Natural killer cell (primary cell): ENCODE measurements around the gene GRB7. TPM values are rescaled to one million over a fixed set of nuclear protein-coding genes. Genes with fewer than 3 reads are reported as not detected.

ENCODE experiments used
- ATAC-seq, 3 donors: fragments of 150-1000 bp in 2 of 3; fragments of 200-7000 bp in 1 of 3; cut with Tn5 transposase; 1 replicate in 1 of 3; 2 replicates in 2 of 3; pipeline ENCODE4 v1.10.0; 2021; ENCODE audit warnings: mild to moderate bottlenecking in 2 of 3, moderate library complexity in 2 of 3
- DNase-seq, 2 donors: peaks; one replicate each; pipeline versions ENCODE4 v3.0.0 to v3.0.0-alpha.2; 2013 to 2021; ENCODE audit warnings: mixed read lengths in 1 of 2
- H3K27ac ChIP-seq: one replicate; pipeline ENCODE4 v1.5.1; 2013; ENCODE audit warnings: mild to moderate bottlenecking, low read length
- H3K27me3 ChIP-seq: one replicate; pipeline ENCODE4 v1.6.1; 2013; ENCODE audit warnings: low read length; ENCODE audit not compliant: control insufficient read depth, insufficient read depth
- H3K36me3 ChIP-seq: one replicate; pipeline ENCODE4 v1.6.1; 2013; ENCODE audit warnings: low read length; ENCODE audit not compliant: control insufficient read depth, insufficient read depth
- H3K4me1 ChIP-seq: one replicate; pipeline ENCODE4 v1.6.1; 2013; ENCODE audit warnings: low read length; ENCODE audit not compliant: control insufficient read depth, insufficient read depth
- H3K4me3 ChIP-seq: one replicate; pipeline ENCODE4 v1.5.1; 2013; ENCODE audit warnings: low read length
- H3K9me3 ChIP-seq: one replicate; pipeline ENCODE4 v1.6.1; 2013; ENCODE audit warnings: low read length; ENCODE audit not compliant: control insufficient read depth, insufficient read depth
- H3K27ac Mint-ChIP-seq, 2 donors: one replicate each; pipeline ENCODE4 v1.8.0; 2022; ENCODE audit warnings: mild to moderate bottlenecking in 2 of 2, mixed read lengths in 2 of 2, moderate library complexity in 1 of 2
- H3K27me3 Mint-ChIP-seq, 2 donors: one replicate each; pipeline ENCODE4 v1.8.0; 2022; ENCODE audit warnings: low read depth in 2 of 2, mixed read lengths in 2 of 2
- H3K36me3 Mint-ChIP-seq: one replicate; pipeline ENCODE4 v1.8.0; 2022; ENCODE audit warnings: mixed read lengths
- H3K4me1 Mint-ChIP-seq, 2 donors: one replicate each; pipeline ENCODE4 v1.8.0; 2022; ENCODE audit warnings: mixed read lengths in 2 of 2
- H3K4me3 Mint-ChIP-seq: one replicate; pipeline ENCODE4 v1.8.0; 2022; ENCODE audit warnings: mild to moderate bottlenecking, moderate library complexity, mixed read lengths
- H3K9me3 Mint-ChIP-seq, 2 donors: one replicate each; pipeline ENCODE4 v1.8.0; 2022; ENCODE audit warnings: mixed read lengths in 2 of 2
- CTCF ChIP-seq: fragments of 200-600 bp; IDR thresholded peaks from one replicate; pipeline ENCODE4 v1.8.0; 2022; ENCODE audit warnings: antibody characterized with exemption
- WGBS: methylation state at CpG from one replicate; pipeline ENCODE4 v1.1.7; 2013; ENCODE audit warnings: missing lambda C conversion rate; ENCODE audit not compliant: insufficient coverage; 5-methylcytosine and 5-hydroxymethylcytosine counted together
- intact Hi-C: fragments of 100-400 bp; cut with micrococcal nuclease; formaldehyde crosslinking; loops from one replicate; pipeline ENCODE4 v1.14.2; 2022
- total RNA-seq, 4 donors: library from RNA; stranded (reverse); fragments of 120-200 nt in 1 of 4; gene quantifications; one replicate each; pipeline versions ENCODE4 v1.2.3 to v1.2.4, GENCODE V29; 2013 to 2022

Gene GRB7
- total RNA-seq, 3 donors from 2014 or later (not counting 1 experiment from before 2014, with no cell fraction given) = 0.27 TPM; not detected in 2

- Histone ChIP-seq H3K9me3 (no peaks in the 10 kb centered on the region), H3K27ac (no peak overlapping the region), H3K36me3 (no peaks in the 10 kb centered on the region), H3K27me3 (peaks cover 12% of the 10 kb centered on the region), H3K4me1 (peaks cover 35% of the 10 kb centered on the region), H3K4me3 (no peak overlapping the region)
- peak overlapping the region in 1 of 2 donors; percentile 75 for H3K27ac Mint-ChIP-seq
- intact Hi-C loops = no loop called here
- H3K36me3 Mint-ChIP-seq = no peaks in the 10 kb centered on the region
- peaks cover 13 to 24% of the 10 kb centered on the region in 2 donors for H3K27me3 Mint-ChIP-seq
- H3K4me1 Mint-ChIP-seq = peaks cover 27 to 57% of the 10 kb centered on the region in 2 donors
- no peak for TF ChIP-seq CTCF
- WGBS = 89% methylated on average over 4 of the region's 4 CpGs
- DNase-seq = no peak
- ATAC-seq = no peak
- no peak overlapping the region for H3K4me3 Mint-ChIP-seq
- H3K9me3 Mint-ChIP-seq = no peaks in the 10 kb centered on the region
Observed at GRCh38 chr17:39701784-39702422, 35.8 kb upstream of the GRB7 start.

- peaks cover 40 to 70% of the 10 kb centered on the region in 2 donors for H3K4me1 Mint-ChIP-seq
- peak overlapping the region; percentile 45 to 75 for H3K27ac Mint-ChIP-seq
- peaks cover 47% of the 10 kb centered on the region for H3K4me1 ChIP-seq
- DNase-seq = no peak
- peaks cover 13 to 22% of the 10 kb centered on the region in 2 donors for H3K27me3 Mint-ChIP-seq
- no peak overlapping the region for H3K27ac ChIP-seq
- no peaks in the 10 kb centered on the region for H3K9me3 Mint-ChIP-seq
- H3K4me3 ChIP-seq = no peak overlapping the region
- peaks cover 12% of the 10 kb centered on the region for H3K27me3 ChIP-seq
- H3K36me3 Mint-ChIP-seq = no peaks in the 10 kb centered on the region
- no peak for TF ChIP-seq CTCF
- H3K9me3 ChIP-seq = no peaks in the 10 kb centered on the region
- intact Hi-C loops = no loop called here
- peak; percentile 47 to 77 (median 68) for ATAC-seq
- no peak overlapping the region for H3K4me3 Mint-ChIP-seq
- H3K36me3 ChIP-seq = no peaks in the 10 kb centered on the region
- WGBS = 74% methylated on average over 11 of the region's 12 CpGs
Observed at GRCh38 chr17:39702901-39703893, 34.5 kb upstream of the GRB7 start.

- peaks cover 47 to 77% of the 10 kb centered on the region in 2 donors for H3K4me1 Mint-ChIP-seq
- WGBS = 94% methylated on average over 5 of the region's 5 CpGs
- intact Hi-C loops = no loop called here
Observed at GRCh38 chr17:39703913-39704312, 33.8 kb upstream of the GRB7 start.

More at GRCh38 chr17:39703913-39704312, 33.8 kb upstream of the GRB7 start:
- H3K9me3 ChIP-seq = no peaks in the 10 kb centered on the region
- DNase-seq (no peak), ATAC-seq (no peak)
- H3K27ac ChIP-seq = no peak overlapping the region
- no peaks in the 10 kb centered on the region for H3K36me3 ChIP-seq
- H3K4me1 ChIP-seq = peaks cover 55% of the 10 kb centered on the region
- Mint-ChIP-seq H3K27me3 (peaks cover 10 to 19% of the 10 kb centered on the region in 2 donors), H3K36me3 (no peaks in the 10 kb centered on the region), H3K4me3 (no peak overlapping the region), H3K9me3 (no peaks in the 10 kb centered on the region), H3K27ac (peak overlapping the region; percentile 45 to 75)
- H3K4me3 ChIP-seq = no peak overlapping the region
- no peak for TF ChIP-seq CTCF
- peaks cover 12% of the 10 kb centered on the region for H3K27me3 ChIP-seq
